HUES6 (cell line): ENCODE measurements around the gene ZNF407.
"Not testable (repeated sequence)": the region's sequence is repeated elsewhere in the genome, so short reads cannot be mapped to it uniquely, and the experiment has no call there.

Experiments
- H3K27ac ChIP-seq: 2 replicates; pipeline ENCODE4 v1.7.0; 2013; ENCODE audit warnings: low read depth, mild to moderate bottlenecking, low read length, inconsistent platforms
- H3K27me3 ChIP-seq: 2 replicates; pipeline ENCODE4 v1.6.1; 2013; ENCODE audit warnings: low read length; ENCODE audit not compliant: control insufficient read depth, insufficient read depth
- H3K36me3 ChIP-seq: 2 replicates; pipeline ENCODE4 v1.6.1; 2013; ENCODE audit warnings: low read length; ENCODE audit not compliant: control insufficient read depth, insufficient read depth
- H3K4me1 ChIP-seq: 2 replicates; pipeline ENCODE4 v1.6.1; 2013; ENCODE audit warnings: low read length; ENCODE audit not compliant: control insufficient read depth, insufficient read depth
- H3K4me3 ChIP-seq: 2 replicates; pipeline ENCODE4 v1.5.1; 2013; ENCODE audit warnings: low read depth, low read length
- H3K9ac ChIP-seq: one replicate; pipeline ENCODE4 v1.6.1; 2013; ENCODE audit warnings: mild to moderate bottlenecking, low read length
- H3K9me3 ChIP-seq: 2 replicates; pipeline ENCODE4 v1.6.1; 2013; ENCODE audit warnings: low read depth, low read length; ENCODE audit not compliant: control insufficient read depth, insufficient read depth

The ZNF407 gene

DNA sequence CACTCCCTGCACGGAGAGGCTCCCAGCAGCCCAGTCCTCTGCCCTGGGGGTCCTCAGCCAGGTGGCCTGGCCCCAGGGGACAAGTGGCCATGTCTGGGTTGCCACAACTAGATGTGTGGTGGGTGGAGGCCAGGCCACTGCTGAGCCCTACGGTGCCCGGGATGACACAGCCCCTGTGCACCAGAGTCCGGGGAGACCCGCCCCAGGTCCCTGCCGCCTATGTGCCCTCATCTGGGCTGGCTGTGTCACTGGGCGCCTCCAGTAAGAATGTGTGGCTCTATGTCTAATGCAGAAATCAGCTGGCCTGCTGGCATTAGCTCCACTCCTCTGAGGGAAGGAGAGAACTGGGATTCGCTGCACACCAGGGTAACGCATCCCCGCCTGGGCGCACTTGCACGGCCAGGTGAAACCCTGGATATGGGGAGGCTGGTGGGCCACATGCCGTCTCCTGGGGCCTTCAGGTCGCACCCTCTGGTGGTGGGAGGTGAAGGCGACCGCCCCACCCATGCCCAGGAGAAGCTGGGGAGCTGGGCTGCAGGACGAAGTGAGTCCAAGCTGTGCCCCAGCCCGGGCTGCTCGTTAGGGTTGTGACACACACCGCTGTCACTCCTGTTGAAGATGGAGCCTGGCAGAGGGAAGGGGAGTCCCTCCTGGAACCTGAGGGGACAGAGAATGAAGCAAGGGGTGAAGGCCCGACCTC lies 475.2 kb downstream of the ZNF407 start:
- Histone ChIP-seq H3K9me3 (0 out of 2 replicates have a peak, but pooled peaks cover 3% of the 10 kb centered on the region), H3K27ac (no peak overlapping the region), H3K27me3 (no peaks in the 10 kb centered on the region), H3K9ac (no peak overlapping the region), H3K4me1 (no peaks in the 10 kb centered on the region; the same call in 1 of the 2 replicates), H3K36me3 (no peaks in the 10 kb centered on the region), H3K4me3 (no peak overlapping the region)

DNA sequence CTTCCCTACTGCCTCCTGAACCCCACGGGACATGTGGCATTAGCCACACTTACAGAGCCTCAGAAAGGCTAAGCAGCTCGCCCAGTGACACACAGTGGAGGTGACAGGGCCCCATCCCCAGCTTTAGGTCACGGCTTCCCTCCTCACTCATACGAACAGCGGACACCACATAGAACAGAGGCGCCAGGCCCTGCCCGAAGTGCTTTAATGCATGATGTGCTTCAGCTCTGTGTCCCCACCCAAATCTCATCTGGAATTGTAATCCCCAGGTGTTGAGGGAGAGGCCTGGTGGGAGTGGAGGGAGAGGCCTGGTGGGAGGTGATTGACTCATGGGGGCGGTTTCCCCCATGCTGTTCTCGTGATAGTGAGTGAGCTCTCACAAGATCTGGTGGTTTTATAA lies 476.0 kb downstream of the ZNF407 start:
- peaks cover 8% of the 10 kb centered on the region for H3K9me3 ChIP-seq
- no peaks in the 10 kb centered on the region; the same call in 1 of the 2 replicates for H3K4me1 ChIP-seq
- H3K27ac ChIP-seq: no peak overlapping the region
- H3K36me3 ChIP-seq: no peaks in the 10 kb centered on the region
- no peak overlapping the region for H3K4me3 ChIP-seq
- H3K27me3 ChIP-seq: no peaks in the 10 kb centered on the region
- no peak overlapping the region for H3K9ac ChIP-seq

DNA sequence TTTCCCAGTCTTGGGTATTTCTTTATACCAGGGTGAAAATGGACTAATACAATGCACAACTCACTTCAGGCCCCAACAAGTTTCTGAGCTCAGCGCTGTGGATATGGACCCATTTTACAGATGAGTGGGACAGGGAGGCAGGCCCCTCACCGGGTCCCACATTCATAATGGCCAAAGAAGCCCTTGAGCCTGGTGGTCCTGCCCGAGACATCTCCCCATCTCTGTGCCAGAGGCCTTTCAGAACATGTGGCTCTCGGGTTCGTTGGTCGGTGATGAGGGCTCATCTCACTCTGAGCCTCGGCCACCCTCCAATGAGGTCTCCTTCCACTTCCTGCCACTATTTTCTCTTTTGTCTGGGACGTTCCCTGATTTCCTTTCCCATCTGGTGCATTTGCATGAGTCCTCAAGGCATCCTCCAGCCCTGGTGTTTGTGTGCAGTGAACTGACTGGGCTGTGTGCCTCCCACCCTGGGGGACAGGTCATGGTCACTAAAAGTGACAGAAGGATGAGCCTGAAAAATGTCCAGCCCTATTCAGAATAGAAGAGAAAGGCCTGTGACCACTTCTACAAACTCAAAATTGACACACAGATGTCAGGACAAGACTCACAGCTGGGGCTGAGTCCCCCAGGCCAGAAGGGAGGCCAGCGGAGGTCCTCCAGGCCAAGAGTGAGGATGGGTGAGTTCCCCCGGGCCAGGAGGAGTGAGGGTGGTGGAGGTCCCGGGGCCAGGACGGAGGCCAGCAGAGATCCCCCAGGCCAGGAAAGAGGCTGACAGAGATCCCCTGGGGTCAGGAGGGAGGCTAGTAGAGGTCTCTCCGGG lies 476.7 kb downstream of the ZNF407 start:
- Histone ChIP-seq H3K27ac (no peak overlapping the region), H3K9ac (no peak overlapping the region), H3K4me1 (no peaks in the 10 kb centered on the region; the same call in 1 of the 2 replicates)

DNA sequence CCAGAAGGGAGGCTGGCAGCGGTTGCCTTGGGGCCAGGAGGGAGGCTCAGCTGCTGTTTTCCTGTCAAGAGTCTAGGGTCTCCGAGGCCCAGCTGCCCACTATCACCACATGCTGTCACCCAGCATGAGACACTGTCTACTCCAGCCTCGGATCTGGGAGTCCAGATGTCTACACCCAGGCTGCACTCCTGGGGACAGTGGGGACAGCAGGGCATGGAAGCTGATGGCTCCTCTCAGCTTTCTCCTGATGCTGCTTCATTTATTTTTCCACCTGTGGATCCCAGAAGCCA lies 477.3 kb downstream of the ZNF407 start:
- Histone ChIP-seq H3K4me3 (no peak overlapping the region), H3K27ac (no peak overlapping the region), H3K27me3 (no peaks in the 10 kb centered on the region), H3K9me3 (peaks cover 13% of the 10 kb centered on the region), H3K36me3 (no peaks in the 10 kb centered on the region), H3K4me1 (no peaks in the 10 kb centered on the region; the same call in 1 of the 2 replicates), H3K9ac (no peak overlapping the region)

More for the DNA sequence above, 476.7 kb downstream of the ZNF407 start:
- H3K4me3 ChIP-seq: no peak overlapping the region
- H3K27me3 ChIP-seq: no peaks in the 10 kb centered on the region
- H3K36me3 ChIP-seq: no peaks in the 10 kb centered on the region
- H3K9me3 ChIP-seq: peaks cover 13% of the 10 kb centered on the region

DNA sequence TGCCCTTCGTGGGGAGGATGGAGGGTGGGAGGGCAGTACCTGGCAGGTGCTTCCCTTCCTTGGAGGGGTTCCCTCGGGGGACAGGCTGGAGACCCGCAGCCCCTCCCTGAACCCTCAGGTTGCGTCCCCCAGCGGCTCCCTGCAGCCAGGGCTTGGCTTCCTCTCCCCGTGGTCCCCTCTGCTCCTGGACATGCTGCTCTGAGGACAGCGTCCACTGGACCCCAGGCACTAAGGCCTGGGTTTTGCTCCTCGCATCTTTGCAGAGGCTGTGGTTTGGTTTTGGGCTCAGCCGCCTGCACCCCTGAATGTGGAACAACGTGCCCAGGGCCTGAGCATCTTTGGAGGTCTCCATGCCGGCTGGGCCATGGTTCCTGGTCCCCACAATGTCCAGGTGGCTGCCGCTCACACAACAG lies 477.8 kb downstream of the ZNF407 start:
- Histone ChIP-seq H3K27me3 (no peaks in the 10 kb centered on the region), H3K4me1 (no peaks in the 10 kb centered on the region; the same call in 1 of the 2 replicates), H3K4me3 (no peak overlapping the region), H3K9ac (no peak overlapping the region), H3K36me3 (no peaks in the 10 kb centered on the region), H3K9me3 (peaks cover 13% of the 10 kb centered on the region), H3K27ac (no peak overlapping the region)

DNA sequence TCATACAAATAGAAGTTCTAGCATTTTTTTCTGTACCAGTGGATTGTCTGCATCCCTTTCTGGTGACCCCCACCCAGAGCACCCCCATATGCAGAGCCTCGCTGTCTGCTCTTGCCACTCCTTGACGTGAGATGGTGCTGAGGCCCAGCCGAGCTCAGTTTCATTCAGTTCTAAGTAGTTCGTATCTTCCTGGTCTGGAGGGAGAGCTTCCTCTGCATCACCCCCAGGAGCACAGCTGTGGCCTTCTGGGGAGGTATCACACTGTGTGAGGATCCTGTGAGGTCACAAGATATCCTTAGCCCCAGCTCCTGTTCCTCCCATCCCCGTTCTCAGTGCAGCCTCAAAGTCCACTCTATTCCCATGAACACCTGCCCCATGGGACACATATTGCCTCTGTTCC lies 478.6 kb downstream of the ZNF407 start:
- no peaks in the 10 kb centered on the region for H3K27me3 ChIP-seq
- peaks cover 13% of the 10 kb centered on the region for H3K9me3 ChIP-seq
- no peaks in the 10 kb centered on the region for H3K4me1 ChIP-seq
- H3K27ac ChIP-seq: no peak overlapping the region
- no peaks in the 10 kb centered on the region for H3K36me3 ChIP-seq
- H3K4me3 ChIP-seq: no peak overlapping the region
- no peak overlapping the region for H3K9ac ChIP-seq

DNA sequence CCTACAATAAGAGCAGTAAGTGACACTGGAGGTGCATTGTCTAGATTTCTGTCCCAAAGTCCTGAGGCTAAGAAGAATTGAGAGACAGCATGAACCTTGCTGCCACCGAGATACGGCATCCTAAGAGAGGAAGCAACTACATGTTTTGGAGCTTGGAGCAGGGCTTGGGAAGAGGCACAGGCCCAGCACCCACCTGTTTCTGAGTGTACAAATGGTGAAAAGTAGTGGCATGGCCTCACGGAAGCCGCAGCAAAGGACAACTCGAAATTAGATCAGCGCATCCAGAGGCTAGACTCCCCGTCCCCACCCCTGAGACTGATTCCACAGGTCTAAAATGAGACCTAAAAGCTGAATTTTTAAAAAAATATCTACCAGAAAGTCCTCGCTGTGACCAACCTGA lies 483.8 kb downstream of the ZNF407 start:
- Histone ChIP-seq H3K9ac (no peak overlapping the region), H3K27me3 (no peaks in the 10 kb centered on the region)

DNA sequence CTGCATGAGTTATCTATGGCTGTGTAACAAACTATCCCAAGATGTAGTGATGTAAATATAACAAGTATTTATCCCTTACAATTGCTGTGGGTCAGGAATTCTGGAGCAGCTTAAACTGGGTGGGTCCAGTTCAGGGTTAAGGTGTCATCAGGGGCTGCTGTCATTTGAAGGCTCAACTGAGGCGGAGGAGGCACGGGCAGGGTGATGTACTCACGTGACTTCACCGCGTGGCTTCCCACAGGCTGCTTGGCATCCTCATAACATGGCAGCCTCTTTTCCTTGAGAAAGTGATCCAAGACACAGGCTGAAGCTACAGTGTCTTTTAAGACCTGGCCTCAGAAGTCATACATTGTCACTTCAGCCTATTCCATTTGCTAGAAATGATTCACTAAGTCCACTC lies 485.5 kb downstream of the ZNF407 start:
- H3K4me1 ChIP-seq: no peaks in the 10 kb centered on the region
- H3K27me3 ChIP-seq: no peaks in the 10 kb centered on the region
- no peak overlapping the region for H3K9ac ChIP-seq
- no peak overlapping the region for H3K4me3 ChIP-seq
- no peaks in the 10 kb centered on the region for H3K36me3 ChIP-seq
- H3K27ac ChIP-seq: no peak overlapping the region
- peaks cover 27% of the 10 kb centered on the region for H3K9me3 ChIP-seq

More for the DNA sequence above, 483.8 kb downstream of the ZNF407 start:
- H3K4me3 ChIP-seq: no peak overlapping the region
- no peak overlapping the region for H3K27ac ChIP-seq
- H3K36me3 ChIP-seq: no peaks in the 10 kb centered on the region
- H3K9me3 ChIP-seq: peaks cover 28% of the 10 kb centered on the region
- no peaks in the 10 kb centered on the region for H3K4me1 ChIP-seq

DNA sequence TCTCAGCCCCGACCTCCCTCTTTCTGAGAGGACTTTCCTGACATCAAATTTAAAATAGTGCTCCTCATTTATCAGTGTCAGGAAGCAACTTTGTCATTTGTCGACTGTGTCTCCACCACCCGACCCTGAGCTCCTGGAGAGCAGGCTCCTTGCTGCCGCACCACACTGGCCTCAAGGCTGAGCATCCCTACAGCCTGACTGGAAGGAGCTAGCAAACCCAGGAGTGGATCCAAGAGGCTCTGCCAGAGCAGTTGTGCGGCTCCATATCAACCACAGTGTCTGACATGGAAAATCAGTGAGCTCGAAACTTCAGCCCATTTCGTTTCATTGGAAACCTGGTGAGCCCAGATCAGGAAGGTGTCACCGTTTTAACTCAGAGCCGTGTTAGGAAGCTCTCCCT lies 486.1 kb downstream of the ZNF407 start:
- H3K27me3 ChIP-seq: no peaks in the 10 kb centered on the region
- H3K4me3 ChIP-seq: no peak overlapping the region
- H3K9ac ChIP-seq: no peak overlapping the region
- no peak overlapping the region for H3K27ac ChIP-seq
- H3K36me3 ChIP-seq: no peaks in the 10 kb centered on the region
- H3K9me3 ChIP-seq: peaks cover 23% of the 10 kb centered on the region
- no peaks in the 10 kb centered on the region for H3K4me1 ChIP-seq

DNA sequence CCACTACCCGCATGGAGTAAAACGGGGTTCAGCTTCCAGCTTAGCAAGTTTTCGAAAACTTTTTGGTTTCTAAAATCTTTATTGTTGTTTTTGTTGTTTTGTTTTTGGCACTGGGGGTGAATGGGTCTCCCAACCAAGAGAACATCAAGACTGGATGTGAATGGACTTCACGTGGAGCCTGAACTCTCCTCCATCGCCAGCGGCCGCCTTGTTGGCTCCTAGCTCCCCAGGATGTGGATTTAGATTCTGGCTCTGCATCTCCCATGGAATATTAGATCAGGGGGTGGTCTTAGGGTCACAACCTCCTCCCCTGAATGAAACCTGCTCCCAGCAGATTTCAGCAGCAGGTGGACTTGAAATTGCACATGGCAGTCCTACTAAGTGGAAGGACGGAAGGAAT lies 488.0 kb downstream of the ZNF407 start:
- H3K9me3 ChIP-seq: peaks cover 18% of the 10 kb centered on the region
- H3K27ac ChIP-seq, H3K36me3 ChIP-seq, H3K27me3 ChIP-seq, H3K4me3 ChIP-seq, H3K9ac ChIP-seq, H3K4me1 ChIP-seq: not testable (repeated sequence)

DNA sequence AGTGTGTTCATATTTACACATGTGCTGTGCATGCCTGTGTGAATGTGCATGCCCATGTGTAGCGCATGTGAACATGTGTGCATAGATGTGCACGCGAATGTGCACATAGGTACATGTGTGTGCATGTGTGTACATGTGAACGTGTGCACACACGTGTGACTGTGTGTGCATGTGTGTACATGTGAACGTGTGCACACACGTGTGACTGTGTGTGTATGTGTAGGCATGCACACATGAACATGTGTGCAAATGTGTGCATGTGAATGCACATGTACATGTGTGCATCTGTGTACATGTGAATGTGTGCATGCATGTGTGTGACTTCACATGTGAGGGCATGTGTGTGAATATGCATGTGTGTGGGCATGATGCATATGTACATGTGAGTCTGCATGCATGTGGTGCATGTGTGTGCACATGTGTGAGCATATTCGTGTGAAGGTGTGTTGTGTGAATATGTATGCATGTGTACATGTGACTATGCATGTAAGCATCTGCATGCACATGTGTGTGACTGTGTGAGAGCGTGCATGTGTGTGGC lies 488.9 kb downstream of the ZNF407 start:
- no peaks in the 10 kb centered on the region for H3K36me3 ChIP-seq
- H3K9ac ChIP-seq: no peak overlapping the region
- no peak overlapping the region for H3K4me3 ChIP-seq
- no peak overlapping the region for H3K27ac ChIP-seq
- H3K9me3 ChIP-seq: peaks cover 18% of the 10 kb centered on the region
- peaks cover 5% of the 10 kb centered on the region; the same call in 1 of the 2 replicates for H3K4me1 ChIP-seq
- no peaks in the 10 kb centered on the region for H3K27me3 ChIP-seq
